CD4-positive, CD25-positive, alpha-beta regulatory T cell (primary cell): ENCODE measurements around the gene RIC1. TPM values are rescaled to one million over a fixed set of nuclear protein-coding genes. Genes with fewer than 3 reads are reported as not detected.

ENCODE experiments used
- ATAC-seq, 2 donors: fragments of 150-1000 bp; cut with Tn5 transposase; one replicate each; pipeline ENCODE4 v1.10.0; 2021; ENCODE audit warnings: low read depth in 2 of 2, moderate number of reproducible peaks in 2 of 2, moderate library complexity in 1 of 2
- DNase-seq, 3 donors: peaks; one replicate each; pipeline versions ENCODE4 v3.0.0 to v3.0.0-alpha.2; 2012 to 2022; ENCODE audit warnings: mixed read lengths in 1 of 3
- H3K27ac ChIP-seq: one replicate; pipeline ENCODE4 v1.7.0; 2013; ENCODE audit warnings: mild to moderate bottlenecking, low read length; ENCODE audit not compliant: insufficient read depth, poor library complexity, severe bottlenecking
- H3K27me3 ChIP-seq: one replicate; pipeline ENCODE4 v1.7.0; 2013; ENCODE audit warnings: low read length; ENCODE audit not compliant: control insufficient read depth, insufficient read depth
- H3K36me3 ChIP-seq: one replicate; pipeline ENCODE4 v1.7.0; 2013; ENCODE audit warnings: mild to moderate bottlenecking, low read length, moderate library complexity; ENCODE audit not compliant: control insufficient read depth, insufficient read depth
- H3K4me1 ChIP-seq: 2 replicates; pipeline ENCODE4 v1.7.0; 2013; ENCODE audit warnings: mild to moderate bottlenecking, low read length; ENCODE audit not compliant: insufficient read depth, control insufficient read depth, poor library complexity, severe bottlenecking
- H3K4me3 ChIP-seq: one replicate; pipeline ENCODE4 v1.7.0; 2013; ENCODE audit warnings: low read depth, mild to moderate bottlenecking, low read length, moderate library complexity
- H3K9me3 ChIP-seq, 2 experiments: 1 replicate in 1 of 2; 2 replicates in 1 of 2; pipeline ENCODE4 v1.7.0; 2013; ENCODE audit warnings: low read length in 2 of 2, mild to moderate bottlenecking in 1 of 2, moderate library complexity in 1 of 2; ENCODE audit not compliant: control insufficient read depth in 2 of 2
- H3K27ac Mint-ChIP-seq, 3 donors: one replicate each; pipeline ENCODE4 v1.8.0; 2020 to 2022; ENCODE audit warnings: mild to moderate bottlenecking in 3 of 3, mixed read lengths in 3 of 3, moderate library complexity in 2 of 3
- H3K27me3 Mint-ChIP-seq: one replicate; pipeline ENCODE4 v1.8.0; 2022; ENCODE audit warnings: mild to moderate bottlenecking, mixed read lengths
- H3K36me3 Mint-ChIP-seq: one replicate; pipeline ENCODE4 v1.8.0; 2020; ENCODE audit warnings: mixed read lengths
- H3K4me1 Mint-ChIP-seq, 4 donors: one replicate each; pipeline ENCODE4 v1.8.0; 2020 to 2022; ENCODE audit warnings: mixed read lengths in 4 of 4, mild to moderate bottlenecking in 1 of 4
- H3K4me3 Mint-ChIP-seq, 4 donors: one replicate each; pipeline ENCODE4 v1.8.0; 2020 to 2022; ENCODE audit warnings: mild to moderate bottlenecking in 4 of 4, mixed read lengths in 4 of 4, moderate library complexity in 3 of 4
- H3K9me3 Mint-ChIP-seq, 7 donors: one replicate each; pipeline ENCODE4 v1.8.0; 2020 to 2022; ENCODE audit warnings: mixed read lengths in 7 of 7, mild to moderate bottlenecking in 3 of 7, moderate library complexity in 2 of 7
- polyA plus RNA-seq, 4 donors: library from polyadenylated mRNA; unstranded; fragments of 300-500 nt; fragmentation: Illumina TruSeq; gene quantifications; one replicate each; pipeline ENCODE4 v1.2.3, GENCODE V29; 2021
- total RNA-seq: library from RNA; stranded (reverse); gene quantifications from one replicate; pipeline ENCODE4 v1.2.3, GENCODE V29; 2022

RIC1 gene
- total and polyA plus RNA-seq, 5 donors from 2014 or later = 5.0 to 29.9 (median 7.6) TPM

DNA sequence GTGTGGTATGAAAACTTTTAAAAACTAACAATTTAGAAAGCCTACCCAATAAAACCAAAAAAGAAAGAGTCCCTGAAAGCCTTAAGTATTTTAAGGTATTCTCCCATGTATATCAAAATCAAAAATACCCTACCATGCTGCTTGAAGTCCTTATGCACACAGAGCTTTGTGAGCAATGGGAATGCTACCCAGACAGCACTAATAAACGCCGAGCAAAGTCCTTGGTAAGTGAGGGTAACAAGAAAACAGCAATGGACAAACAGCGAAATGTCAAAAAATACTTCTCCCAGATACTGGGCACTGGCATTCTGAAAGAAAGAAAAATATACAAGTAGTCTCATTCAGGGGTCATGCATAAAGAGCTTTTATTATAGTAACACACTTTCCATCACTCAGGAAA is 176.6 kb downstream of the RIC1 start:
- peak overlapping the region in 1 of 4 donors; percentile 58 for H3K4me3 Mint-ChIP-seq
- H3K4me1 Mint-ChIP-seq = peaks cover 7 to 16% (median 10%) of the 10 kb centered on the region in 4 donors
- no peak overlapping the region for H3K27ac Mint-ChIP-seq
- no peak overlapping the region for H3K4me3 ChIP-seq
- ATAC-seq (no peak), DNase-seq (no peak)
- peaks cover 18% of the 10 kb centered on the region for H3K36me3 ChIP-seq
- no peak overlapping the region for H3K27ac ChIP-seq
- no peaks in the 10 kb centered on the region for H3K9me3 ChIP-seq
- no peaks in the 10 kb centered on the region for H3K4me1 ChIP-seq
- H3K36me3 Mint-ChIP-seq = peaks cover 31% of the 10 kb centered on the region
- H3K27me3 ChIP-seq = no peaks in the 10 kb centered on the region
- no peaks in the 10 kb centered on the region for H3K9me3 Mint-ChIP-seq
- H3K27me3 Mint-ChIP-seq = no peaks in the 10 kb centered on the region

DNA sequence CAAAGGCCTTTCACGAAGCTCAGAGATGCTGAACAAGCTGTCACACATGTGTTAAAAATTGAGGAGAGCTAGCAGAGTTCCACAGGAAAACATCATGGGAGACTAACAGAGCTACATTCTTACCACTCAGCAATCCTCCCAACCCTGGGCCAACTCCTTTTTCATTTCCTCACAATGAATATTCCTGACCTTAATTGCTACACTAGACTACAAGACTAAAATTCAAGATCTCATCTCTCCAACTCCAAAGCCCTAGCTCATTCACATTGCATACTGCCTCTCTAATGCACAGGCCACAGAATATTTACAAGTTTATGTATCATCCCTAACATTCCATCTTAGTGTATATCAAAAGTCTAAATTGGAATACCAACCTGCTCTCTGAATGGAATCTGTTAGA is 182.8 kb downstream of the RIC1 start:
- Histone ChIP-seq H3K4me1 (no peaks in the 10 kb centered on the region), H3K27me3 (no peaks in the 10 kb centered on the region), H3K27ac (no peak overlapping the region), H3K4me3 (no peak overlapping the region), H3K9me3 (no peaks in the 10 kb centered on the region), H3K36me3 (peaks cover 27% of the 10 kb centered on the region)
- Mint-ChIP-seq H3K4me1 (peaks cover 0 to 13% (median 4%) of the 10 kb centered on the region in 4 donors), H3K27ac (peak overlapping the region in 1 of 3 donors; percentile 4), H3K36me3 (peaks cover 52% of the 10 kb centered on the region), H3K9me3 (no peaks in the 10 kb centered on the region), H3K27me3 (no peaks in the 10 kb centered on the region), H3K4me3 (no peak overlapping the region)
- ATAC-seq (no peak), DNase-seq (no peak)

DNA sequence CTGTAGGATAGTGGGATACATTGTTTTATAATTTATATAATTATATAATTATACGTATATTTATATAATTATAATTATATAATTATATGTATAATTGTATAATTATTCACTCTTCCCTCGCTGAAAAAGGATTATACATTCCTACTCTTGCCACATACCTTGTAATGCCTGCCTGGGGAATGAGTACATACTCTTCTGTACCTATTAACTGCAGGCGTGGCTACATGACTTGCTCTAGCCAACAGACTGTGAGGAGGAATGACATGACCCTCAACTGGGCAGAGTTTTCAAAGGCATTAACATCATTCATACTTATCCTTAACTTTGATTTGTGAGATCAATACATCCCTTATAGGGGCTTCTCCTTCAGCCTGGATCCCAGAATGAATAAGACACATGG is 184.9 kb downstream of the RIC1 start:
- Mint-ChIP-seq H3K36me3 (peaks cover 53% of the 10 kb centered on the region), H3K9me3 (no peaks in the 10 kb centered on the region), H3K4me1 (peaks cover 0 to 9% (median 4%) of the 10 kb centered on the region in 4 donors), H3K27ac (no peak overlapping the region), H3K4me3 (no peak overlapping the region), H3K27me3 (no peaks in the 10 kb centered on the region)
- no peak for ATAC-seq
- Histone ChIP-seq H3K27ac (no peak overlapping the region), H3K9me3 (no peaks in the 10 kb centered on the region), H3K4me1 (no peaks in the 10 kb centered on the region), H3K4me3 (no peak overlapping the region), H3K36me3 (peaks cover 27% of the 10 kb centered on the region), H3K27me3 (no peaks in the 10 kb centered on the region)
- DNase-seq = no peak

- peaks cover 0 to 14% (median 11%) of the 10 kb centered on the region in 4 donors for H3K4me1 Mint-ChIP-seq
- peaks cover 49% of the 10 kb centered on the region for H3K36me3 Mint-ChIP-seq
- Histone ChIP-seq H3K4me3 (no peak overlapping the region), H3K27me3 (no peaks in the 10 kb centered on the region), H3K4me1 (no peaks in the 10 kb centered on the region), H3K36me3 (peaks cover 16% of the 10 kb centered on the region), H3K9me3 (no peaks in the 10 kb centered on the region), H3K27ac (no peak overlapping the region)
- no peak overlapping the region for H3K27ac Mint-ChIP-seq
- ATAC-seq (no peak), DNase-seq (no peak)
- H3K4me3 Mint-ChIP-seq = no peak overlapping the region
- H3K27me3 Mint-ChIP-seq = no peaks in the 10 kb centered on the region
- no peaks in the 10 kb centered on the region for H3K9me3 Mint-ChIP-seq
Measured at GRCh38 chr9:5815461-5815860, 186.6 kb downstream of the RIC1 start.

DNA sequence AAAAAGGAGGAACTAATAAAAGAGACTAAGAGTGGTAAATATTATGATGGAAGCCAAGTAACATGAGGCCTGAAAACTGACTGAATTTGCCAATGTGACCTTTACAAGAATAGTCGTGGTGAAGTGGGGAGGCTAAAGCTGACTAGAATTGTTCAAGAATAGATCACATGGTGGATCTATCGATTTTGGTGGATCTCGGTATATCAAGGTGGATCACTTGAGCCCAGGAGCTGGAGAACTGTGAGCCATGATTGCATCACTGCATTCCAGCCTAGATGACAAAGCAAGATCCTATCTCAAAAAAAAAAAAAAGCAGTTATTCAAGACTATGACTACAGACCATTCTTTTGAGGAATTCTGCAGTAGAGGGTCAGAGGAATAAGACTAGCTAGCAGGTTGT is 189.0 kb downstream of the RIC1 start:
- Histone ChIP-seq H3K27ac (no peak overlapping the region), H3K27me3 (no peaks in the 10 kb centered on the region), H3K36me3 (peaks cover 16% of the 10 kb centered on the region), H3K4me3 (no peak overlapping the region), H3K4me1 (no peaks in the 10 kb centered on the region), H3K9me3 (no peaks in the 10 kb centered on the region)
- Mint-ChIP-seq H3K4me3 (no peak overlapping the region), H3K27me3 (no peaks in the 10 kb centered on the region), H3K36me3 (peaks cover 34% of the 10 kb centered on the region), H3K4me1 (peaks cover 2 to 18% (median 10%) of the 10 kb centered on the region in 4 donors), H3K27ac (peak overlapping the region in 1 of 3 donors; percentile 49), H3K9me3 (no peaks in the 10 kb centered on the region)
- DNase-seq (no peak), ATAC-seq (no peak)

- Mint-ChIP-seq H3K27me3 (no peaks in the 10 kb centered on the region), H3K9me3 (no peaks in the 10 kb centered on the region), H3K4me1 (peaks cover 2 to 18% (median 10%) of the 10 kb centered on the region in 4 donors), H3K36me3 (peaks cover 34% of the 10 kb centered on the region), H3K27ac (no peak overlapping the region), H3K4me3 (no peak overlapping the region)
- peaks cover 21% of the 10 kb centered on the region for H3K36me3 ChIP-seq
- H3K4me1 ChIP-seq = no peaks in the 10 kb centered on the region
- no peaks in the 10 kb centered on the region for H3K27me3 ChIP-seq
- H3K4me3 ChIP-seq = no peak overlapping the region
- H3K9me3 ChIP-seq = no peaks in the 10 kb centered on the region
- ATAC-seq (no peak), DNase-seq (no peak)
- no peak overlapping the region for H3K27ac ChIP-seq
Measured at GRCh38 chr9:5818424-5819142, 189.7 kb downstream of the RIC1 start.

- H3K4me1 ChIP-seq = no peaks in the 10 kb centered on the region
- H3K36me3 Mint-ChIP-seq = peaks cover 31% of the 10 kb centered on the region
Measured at GRCh38 chr9:5819174-5819573, 190.3 kb downstream of the RIC1 start.

GRCh38 chr9:5820425-5820824 is 191.5 kb downstream of the RIC1 start:
- peaks cover 5 to 12% (median 11%) of the 10 kb centered on the region in 4 donors for H3K4me1 Mint-ChIP-seq

More at GRCh38 chr9:5819174-5819573, 190.3 kb downstream of the RIC1 start:
- Mint-ChIP-seq H3K27me3 (no peaks in the 10 kb centered on the region), H3K9me3 (no peaks in the 10 kb centered on the region), H3K4me3 (no peak overlapping the region), H3K27ac (no peak overlapping the region), H3K4me1 (peaks cover 2 to 18% (median 12%) of the 10 kb centered on the region in 4 donors)
- Histone ChIP-seq H3K4me3 (no peak overlapping the region), H3K9me3 (no peaks in the 10 kb centered on the region), H3K27ac (no peak overlapping the region), H3K36me3 (peaks cover 22% of the 10 kb centered on the region), H3K27me3 (no peaks in the 10 kb centered on the region)
- ATAC-seq = no peak
- no peak for DNase-seq

More at GRCh38 chr9:5820425-5820824, 191.5 kb downstream of the RIC1 start:
- Mint-ChIP-seq H3K27ac (no peak overlapping the region), H3K9me3 (no peaks in the 10 kb centered on the region), H3K4me3 (no peak overlapping the region), H3K27me3 (no peaks in the 10 kb centered on the region), H3K36me3 (peaks cover 40% of the 10 kb centered on the region)
- Histone ChIP-seq H3K9me3 (no peaks in the 10 kb centered on the region), H3K27ac (no peak overlapping the region), H3K4me3 (no peak overlapping the region), H3K27me3 (no peaks in the 10 kb centered on the region), H3K4me1 (no peaks in the 10 kb centered on the region), H3K36me3 (peaks cover 20% of the 10 kb centered on the region)
- no peak for DNase-seq
- ATAC-seq = no peak
